GM23338 (cell line): Measurements from ENCODE around the gene DCD.

Experiments
- CTCF ChIP-seq, 2 experiments: fragments of 200-600 bp in 1 of 2; sonication (generic) in 1 of 2; conservative IDR thresholded peaks; 2 replicates each; pipeline versions ENCODE4 v1.5.1 to v1.6.1; 2016 to 2017; ENCODE audit warnings: antibody characterized with exemption in 2 of 2, low read depth in 2 of 2, mild to moderate bottlenecking in 2 of 2, moderate library complexity in 1 of 2
- EZH2 ChIP-seq: fragments of 200-600 bp; sonication (generic); IDR thresholded peaks from one replicate; pipeline ENCODE4 v1.8.0; 2017; ENCODE audit warnings: antibody characterized with exemption, mild to moderate bottlenecking, low read depth; ENCODE audit not compliant: unreplicated experiment
- EZH2phosphoT487 ChIP-seq: fragments of 200-600 bp; sonication (generic); IDR thresholded peaks from one replicate; pipeline ENCODE4 v1.8.1; 2018; ENCODE audit warnings: antibody characterized with exemption; ENCODE audit not compliant: unreplicated experiment
- NANOG ChIP-seq: IDR thresholded peaks from 2 replicates; pipeline ENCODE4 v1.6.1; 2016; ENCODE audit warnings: antibody characterized with exemption, borderline replicate concordance
- POLR2AphosphoS5 ChIP-seq: IDR thresholded peaks from 2 replicates; pipeline ENCODE4 v1.6.1; 2016; ENCODE audit warnings: antibody characterized with exemption, low read depth
- REST ChIP-seq: IDR thresholded peaks from one replicate; pipeline ENCODE4 v1.6.1; 2018; ENCODE audit warnings: antibody characterized with exemption; ENCODE audit not compliant: unreplicated experiment
- ZNF462 ChIP-seq: fragments of 250-450 bp; sonication (Bioruptor Pico); IDR thresholded peaks from 2 replicates; pipeline ENCODE4 v1.5.0; 2020; ENCODE audit warnings: mild to moderate bottlenecking, moderate library complexity

GRCh38 chr12:54631988-54632728 lies 16.0 kb downstream of the DCD start:
- TF ChIP-seq CTCF (conservative IDR thresholded peaks at IDR 0.05; ENCODE audit: low read depth in 2 of 2), result peak; percentile 68 to 75
- TF ChIP-seq REST, result no peak
- TF ChIP-seq EZH2, result no peak
- no peak for TF ChIP-seq POLR2AphosphoS5
- no peak for TF ChIP-seq ZNF462
- no peak for TF ChIP-seq NANOG
- TF ChIP-seq EZH2phosphoT487, result no peak
